PC-9 (cell line): Measurements from ENCODE around the gene CMTM6. TPM values are rescaled to one million over a fixed set of nuclear protein-coding genes. Genes with fewer than 3 reads are reported as not detected.
"Not testable (repeated sequence)": the region's sequence is repeated elsewhere in the genome, so short reads cannot be mapped to it uniquely, and the experiment has no call there.

ENCODE experiments used
- BruUV-seq: library from RNA; stranded (reverse); fragments of 400-500 nt; replicated peaks from 2 replicates; lab custom pipeline; 2021; lab: Mats Ljungman, UMichigan
- CTCF ChIA-PET: fragments of 300-600 bp; sonication (Branson Sonifier 250); formaldehyde crosslinking; loops from one replicate; lab custom pipeline; 2022; ENCODE audit warnings: antibody characterized with exemption; lab: Charles Lee
- POLR2A ChIA-PET: fragments of 300-600 bp; sonication (Branson Sonifier 250); formaldehyde crosslinking; loops from one replicate; lab custom pipeline; 2022; ENCODE audit warnings: antibody characterized with exemption; ENCODE audit not compliant: unreplicated experiment; lab: Charles Lee
- DNase-seq, 2 experiments: peaks; one replicate each; pipeline versions ENCODE4 v3.0.0 to v3.0.0-alpha.2; 2015 to 2022; ENCODE audit warnings: mixed read lengths in 1 of 2
- H2AFZ ChIP-seq: fragments of 200-600 bp; sonication (generic); 2 replicates; pipeline ENCODE4 v1.8.1; 2017; ENCODE audit warnings: antibody characterized with exemption
- H3F3A ChIP-seq: fragments of 200-600 bp; sonication (generic); 2 replicates; pipeline ENCODE4 v1.8.1; 2017; ENCODE audit warnings: antibody characterized with exemption, mild to moderate bottlenecking, low read depth; ENCODE audit not compliant: insufficient read depth
- H3K27ac ChIP-seq: fragments of 200-600 bp; sonication (generic); 2 replicates; pipeline ENCODE4 v1.6.1; 2016; ENCODE audit warnings: mixed run types
- H3K27me3 ChIP-seq: fragments of 200-600 bp; sonication (generic); 2 replicates; pipeline ENCODE4 v1.6.1; 2016; ENCODE audit warnings: low read depth, mixed run types; ENCODE audit not compliant: insufficient read depth
- H3K36me3 ChIP-seq: fragments of 200-600 bp; sonication (generic); 2 replicates; pipeline ENCODE4 v1.6.1; 2016; ENCODE audit warnings: low read depth, mixed run types
- H3K4me1 ChIP-seq: fragments of 200-600 bp; sonication (generic); replicated peaks from 2 replicates; pipeline ENCODE4 v1.6.1; 2016; ENCODE audit warnings: mixed run types; ENCODE audit not compliant: insufficient read depth
- H3K4me2 ChIP-seq: fragments of 200-600 bp; sonication (generic); 2 replicates; pipeline ENCODE4 v1.6.1; 2017; ENCODE audit warnings: mixed run types
- H3K4me3 ChIP-seq: fragments of 200-600 bp; sonication (generic); 2 replicates; pipeline ENCODE4 v1.6.1; 2016; ENCODE audit warnings: mixed run types
- H3K79me2 ChIP-seq: fragments of 200-600 bp; sonication (generic); 2 replicates; pipeline ENCODE4 v1.6.1; 2017; ENCODE audit warnings: low read depth, mixed run types
- H3K9me2 ChIP-seq: fragments of 200-600 bp; sonication (generic); 2 replicates; pipeline ENCODE4 v1.8.1; 2017; ENCODE audit warnings: mild to moderate bottlenecking; ENCODE audit not compliant: insufficient read depth
- H3K9me3 ChIP-seq: fragments of 200-600 bp; sonication (generic); 2 replicates; pipeline ENCODE4 v1.8.1; 2016; ENCODE audit warnings: low read depth; ENCODE audit not compliant: insufficient read depth
- H4K20me1 ChIP-seq: fragments of 200-600 bp; sonication (generic); 2 replicates; pipeline ENCODE4 v1.8.1; 2017; ENCODE audit not compliant: insufficient read depth
- intact Hi-C: fragments of 100-400 bp; cut with micrococcal nuclease; formaldehyde crosslinking; loops from one replicate; pipeline ENCODE4 v1.10.0; 2022; ENCODE audit not compliant: unreplicated experiment
- total RNA-seq: library from RNA; stranded (reverse); gene quantifications from 2 replicates; pipeline ENCODE4 v1.2.3, GENCODE V29; 2021

CMTM6 gene
- total RNA-seq, 1 experiment from 2014 or later: 69.4 TPM

GRCh38 chr3:32464726-32465125 lies 37.9 kb downstream of the CMTM6 start:
- intact Hi-C loops: loop anchor here (5.0 kb wide), 2 partner anchors 72 to 167 kb away; partner anchors contain the start of gene CMTM7
- H3K27me3 ChIP-seq, H2AFZ ChIP-seq, H3K79me2 ChIP-seq, H3K4me3 ChIP-seq, H3K9me3 ChIP-seq, DNase-seq, H3K36me3 ChIP-seq, H3K27ac ChIP-seq, BruUV-seq, CTCF ChIA-PET, H3K9me2 ChIP-seq, H4K20me1 ChIP-seq, H3K4me2 ChIP-seq, POLR2A ChIA-PET: not testable (repeated sequence)
- H3K4me1 ChIP-seq: peaks cover 12% of the 10 kb centered on the region
- H3F3A ChIP-seq: peaks cover 14% of the 10 kb centered on the region; the same call in 1 of the 2 replicates

- H3K79me2 ChIP-seq, intact Hi-C loops, H3F3A ChIP-seq, H3K9me2 ChIP-seq, H3K36me3 ChIP-seq, BruUV-seq, H3K9me3 ChIP-seq, H3K4me3 ChIP-seq, H4K20me1 ChIP-seq, CTCF ChIA-PET, H2AFZ ChIP-seq, H3K4me2 ChIP-seq, H3K4me1 ChIP-seq, H3K27me3 ChIP-seq, H3K27ac ChIP-seq, POLR2A ChIA-PET: not testable (repeated sequence)
- DNase-seq: peak in 1 of 2 experiments; percentile 20
Measured at GRCh38 chr3:32463415-32463814, 39.2 kb downstream of the CMTM6 start.

DNA sequence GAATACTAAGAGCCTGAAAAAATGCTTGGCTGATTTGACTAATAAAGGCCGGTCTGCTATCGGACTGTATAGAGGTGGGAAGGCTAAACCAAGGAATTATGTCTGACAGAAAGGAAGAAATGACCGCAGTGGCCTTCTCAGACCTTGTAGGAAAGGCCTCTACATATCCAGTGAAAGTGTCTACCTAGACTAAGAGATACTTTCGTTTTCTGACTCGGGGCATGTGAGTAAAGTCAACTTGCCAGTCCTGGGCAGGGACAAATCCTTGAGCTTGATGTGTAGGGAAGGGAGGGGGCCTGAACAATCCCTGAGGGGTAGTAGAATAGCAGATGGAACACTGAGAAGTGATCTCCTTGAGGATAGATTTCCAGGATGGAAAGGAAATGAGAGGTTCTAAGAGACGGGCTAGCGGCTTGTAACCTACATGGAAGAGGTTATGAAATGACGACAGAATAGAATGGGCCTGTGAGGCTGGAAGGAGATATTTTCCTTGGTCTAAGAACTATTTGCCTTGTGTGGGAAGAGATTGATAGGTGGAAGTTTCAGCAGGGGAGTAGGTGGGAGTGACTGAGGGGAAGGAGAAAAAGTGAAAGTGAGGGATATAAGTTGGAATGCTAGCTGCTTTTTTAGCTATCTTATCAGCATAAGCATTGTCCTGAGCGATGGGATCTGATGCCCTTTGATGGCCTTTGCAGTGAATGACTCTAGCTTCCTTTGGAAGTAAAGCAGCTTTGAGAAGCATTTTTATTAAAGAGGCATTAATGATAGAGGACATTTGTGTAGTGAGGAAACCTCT lies 40.3 kb downstream of the CMTM6 start:
- H3K9me2 ChIP-seq, H3K9me3 ChIP-seq, DNase-seq, H3K27me3 ChIP-seq, H3K4me2 ChIP-seq, H3K79me2 ChIP-seq, H3K4me1 ChIP-seq, H3K36me3 ChIP-seq, H2AFZ ChIP-seq, H3F3A ChIP-seq, H3K4me3 ChIP-seq, H4K20me1 ChIP-seq, BruUV-seq, intact Hi-C loops, CTCF ChIA-PET, H3K27ac ChIP-seq: not testable (repeated sequence)
- POLR2A ChIA-PET: interaction anchor here (0.6 kb wide), 1 partner anchor 125 kb away, joined by 3 read pairs; no protein-coding TSS in a partner anchor

- H3K4me1 ChIP-seq, intact Hi-C loops, H3K9me3 ChIP-seq, POLR2A ChIA-PET, H3K27me3 ChIP-seq, H3K9me2 ChIP-seq, H3K4me3 ChIP-seq, H3K4me2 ChIP-seq, H3K36me3 ChIP-seq, H3K27ac ChIP-seq, H3F3A ChIP-seq, BruUV-seq, DNase-seq, H3K79me2 ChIP-seq, CTCF ChIA-PET, H4K20me1 ChIP-seq, H2AFZ ChIP-seq: not testable (repeated sequence)
Measured at GRCh38 chr3:32460817-32461496, 41.7 kb downstream of the CMTM6 start.
